HepG2 (cell line): ENCODE measurements around the gene SIK3. TPM values are rescaled to one million over a fixed set of nuclear protein-coding genes. Genes with fewer than 3 reads are reported as not detected.
A peak's percentile ranks its signal among the peaks of the same experiment; 100 is the strongest.

Experiments used
- DNMT1 ChIP-seq: sonication (generic); formaldehyde crosslinking; IDR thresholded peaks from 2 replicates; pipeline ENCODE4 v1.5.1; 2020; ENCODE audit warnings: mild to moderate bottlenecking, missing genetic modification reagents
- DR1 ChIP-seq: sonication (generic); formaldehyde crosslinking; IDR thresholded peaks from 2 replicates; pipeline ENCODE4 v1.8.0; 2021; ENCODE audit warnings: mild to moderate bottlenecking, missing genetic modification reagents, inconsistent platforms
- E2F2 ChIP-seq: sonication (generic); formaldehyde crosslinking; IDR thresholded peaks from 2 replicates; pipeline ENCODE4 v1.4.0; 2020; ENCODE audit warnings: missing genetic modification reagents, borderline replicate concordance
- ETV6 ChIP-seq: sonication (generic); formaldehyde crosslinking; conservative IDR thresholded peaks from 2 replicates; pipeline ENCODE4 v1.4.0; 2020; ENCODE audit warnings: missing genetic modification reagents
- HMGA1 ChIP-seq: sonication (generic); formaldehyde crosslinking; conservative IDR thresholded peaks from 2 replicates; pipeline ENCODE4 v1.4.0; 2020; ENCODE audit warnings: missing genetic modification reagents
- KAT2B ChIP-seq: fragments of 150-350 bp; IDR thresholded peaks from 2 replicates; pipeline ENCODE4 v1.6.1; 2014; ENCODE audit warnings: low read depth, low read length, borderline replicate concordance
- KLF9 ChIP-seq: IDR thresholded peaks from 2 replicates; pipeline ENCODE4 v1.6.1; 2016; ENCODE audit warnings: low read depth
- NFRKB ChIP-seq: fragments of 450-650 bp; IDR thresholded peaks from 2 replicates; pipeline ENCODE4 v1.6.1; 2017
- POGK ChIP-seq: sonication (generic); formaldehyde crosslinking; conservative IDR thresholded peaks from 2 replicates; pipeline ENCODE4 v1.8.0; 2022; ENCODE audit warnings: mild to moderate bottlenecking, moderate library complexity, missing genetic modification reagents
- RCOR2 ChIP-seq: IDR thresholded peaks from 2 replicates; pipeline ENCODE4 v1.6.1; 2016; ENCODE audit warnings: missing biosample characterization, missing genetic modification reagents
- RFX1 ChIP-seq: fragments of 450-650 bp; IDR thresholded peaks from 2 replicates; pipeline ENCODE4 v1.6.1; 2017
- SSRP1 ChIP-seq: IDR thresholded peaks from 2 replicates; pipeline ENCODE4 v1.6.1; 2016; ENCODE audit warnings: control low read depth
- TCF12 ChIP-seq, 2 experiments: fragments of 450-650 bp in 1 of 2; sonication (generic) in 1 of 2; formaldehyde crosslinking in 1 of 2; IDR thresholded peaks; 2 replicates each; pipeline versions ENCODE4 v1.6.1 to v1.8.0; 2017 to 2022; ENCODE audit warnings: antibody characterized with exemption in 1 of 2, mild to moderate bottlenecking in 1 of 2, missing genetic modification reagents in 1 of 2, moderate library complexity in 1 of 2
- ZFAT ChIP-seq: sonication (generic); formaldehyde crosslinking; conservative IDR thresholded peaks from 2 replicates; pipeline ENCODE4 v1.8.1; 2023; ENCODE audit warnings: missing genetic modification reagents, inconsistent platforms
- ZNF292 ChIP-seq: sonication (generic); formaldehyde crosslinking; IDR thresholded peaks from 2 replicates; pipeline ENCODE4 v1.8.1; 2022; ENCODE audit warnings: mild to moderate bottlenecking, low read depth, missing genetic modification reagents, borderline replicate concordance
- ZNF441 ChIP-seq: sonication (generic); formaldehyde crosslinking; IDR thresholded peaks from 2 replicates; pipeline ENCODE4 v1.7.0; 2021; ENCODE audit warnings: missing genetic modification reagents, borderline replicate concordance
- ZNF460 ChIP-seq: sonication (generic); formaldehyde crosslinking; IDR thresholded peaks from 2 replicates; pipeline ENCODE4 v1.5.1; 2020; ENCODE audit warnings: missing genetic modification reagents, mild to moderate bottlenecking, borderline replicate concordance
- ZNF570 ChIP-seq: sonication (generic); formaldehyde crosslinking; IDR thresholded peaks from 2 replicates; pipeline ENCODE4 v1.4.0; 2020; ENCODE audit warnings: mild to moderate bottlenecking, missing genetic modification reagents, borderline replicate concordance
- ZNF577 ChIP-seq: sonication (generic); formaldehyde crosslinking; IDR thresholded peaks from 2 replicates; pipeline ENCODE4 v1.4.0; 2020; ENCODE audit warnings: mild to moderate bottlenecking, low read depth, missing genetic modification reagents, borderline replicate concordance
- ZNF687 ChIP-seq: sonication (generic); formaldehyde crosslinking; IDR thresholded peaks from 2 replicates; pipeline ENCODE4 v1.5.1; 2020; ENCODE audit warnings: mild to moderate bottlenecking, missing genetic modification reagents, moderate library complexity
- ZSCAN12 ChIP-seq: sonication (generic); formaldehyde crosslinking; IDR thresholded peaks from 2 replicates; pipeline ENCODE4 v1.9.0; 2021; ENCODE audit warnings: mild to moderate bottlenecking, missing genetic modification reagents
- polyA plus RNA-seq, 8 experiments: library from polyadenylated mRNA; depleted of rRNA in 3 of 8; stranded (reverse) in 7 of 8; unstranded in 1 of 8; fragments of >200 nt; fragmentation: Illumina TruSeq in 4 of 8; extraction: Trizol in 4 of 8; gene quantifications; 2 replicates each; pipeline versions ENCODE4 v1.2.1 to v1.2.3, GENCODE V29; 2011 to 2016; ENCODE audit warnings: low read depth in 4 of 8, missing spikeins in 1 of 8, mixed read lengths in 1 of 8; ENCODE audit not compliant: insufficient read depth in 1 of 8
- total RNA-seq, 5 experiments: library from RNA; depleted of rRNA; stranded (reverse); fragments of >200 nt; fragmentation: Illumina TruSeq; extraction: Trizol; gene quantifications; 2 replicates each; pipeline ENCODE4 v1.2.3, GENCODE V29; 2016; ENCODE audit warnings: low read depth in 1 of 5

SIK3 gene
- total and polyA plus RNA-seq, 2 of the 13 experiments (the other 11 are each of a cell fraction or from before 2014, with no cell fraction given), result 5.7 to 9.8 TPM

- TF ChIP-seq KLF9 (CRISPR knock-in tag) (no peak), ZNF687 (CRISPR knock-in tag) (peak; percentile 68), ZNF570 (CRISPR knock-in tag) (no peak), DNMT1 (CRISPR knock-in tag) (no peak), TCF12 (IDR thresholded peaks at IDR 0.05) (no peak), TCF12 (CRISPR knock-in tag; IDR thresholded peaks at IDR 0.05) (peak; percentile 54; the same call in 1 of the 2 replicates), ZNF460 (CRISPR knock-in tag) (0 out of 2 replicates have a peak, but pooled peaks have one; percentile 9), ZNF441 (CRISPR knock-in tag) (peak; percentile 40; the same call in 1 of the 2 replicates), NFRKB (no peak), ZNF292 (CRISPR knock-in tag) (peak; percentile 22; the same call in 1 of the 2 replicates), ZNF577 (CRISPR knock-in tag) (no peak), HMGA1 (CRISPR knock-in tag) (no peak), E2F2 (CRISPR knock-in tag) (no peak), SSRP1 (CRISPR knock-in tag) (no peak; the same call in 1 of the 2 replicates), KAT2B (no peak), RCOR2 (CRISPR knock-in tag) (peak; percentile 43; the same call in 1 of the 2 replicates), ZSCAN12 (CRISPR knock-in tag) (no peak), ZFAT (CRISPR knock-in tag) (no peak), POGK (CRISPR knock-in tag) (0 out of 2 replicates have a peak, but pooled peaks have one; percentile 17), DR1 (no peak), ETV6 (CRISPR knock-in tag) (0 out of 2 replicates have a peak, but pooled peaks have one; percentile 66), RFX1 (no peak)
Measured at GRCh38 chr11:116828632-116829524, 269.4 kb downstream of the SIK3 start (continued).
